Right ventricle myocardium inferior (tissue), 1 donor: ENCODE results near the gene TFAP2B. TPM values are rescaled to one million over a fixed set of nuclear protein-coding genes. Genes with fewer than 3 reads are reported as not detected.

Experiments used
- ATAC-seq: fragments of 200-7000 bp; cut with Tn5 transposase; one replicate; pipeline ENCODE4 v1.9.1; 2020; ENCODE audit warnings: mild to moderate bottlenecking, moderate library complexity
- DNase-seq: peaks from one replicate; pipeline ENCODE4 v3.0.0; 2021; ENCODE audit errors: missing footprints
- intact Hi-C: fragments of 100-400 bp; cut with DNase I; formaldehyde crosslinking; loops from one replicate; pipeline ENCODE4 v1.11.0; 2022
- total RNA-seq: library from RNA; stranded (reverse); fragmentation: NEBNext Ultra II Directional; extraction: Animal tissue kit (Norgen Biotek cat#: 25700); gene quantifications from one replicate; pipeline ENCODE4 v1.2.1, GENCODE V29; 2021
- donor health status: DM: no; HTN: yes; CAD: no; lungs with severe emphysema.

The TFAP2B gene
- total RNA-seq, 1 donor from 2014 or later = 0.03 TPM

- intact Hi-C loops = no loop called here
- no peak for ATAC-seq
- no peak for DNase-seq
Observed at GRCh38 chr6:50890579-50890978, 71.9 kb downstream of the TFAP2B start.

GRCh38 chr6:50891290-50891689 lies 72.6 kb downstream of the TFAP2B start:
- ATAC-seq = no peak
- intact Hi-C loops = no loop called here

More at GRCh38 chr6:50891290-50891689, 72.6 kb downstream of the TFAP2B start:
- no peak for DNase-seq

Other genes starting within 250 kb of the TFAP2B start
- gene TFAP2D, start 105.3 kb upstream of the TFAP2B start, total RNA-seq = not detected